Measurements from ENCODE around the gene RBFA.

DNA sequence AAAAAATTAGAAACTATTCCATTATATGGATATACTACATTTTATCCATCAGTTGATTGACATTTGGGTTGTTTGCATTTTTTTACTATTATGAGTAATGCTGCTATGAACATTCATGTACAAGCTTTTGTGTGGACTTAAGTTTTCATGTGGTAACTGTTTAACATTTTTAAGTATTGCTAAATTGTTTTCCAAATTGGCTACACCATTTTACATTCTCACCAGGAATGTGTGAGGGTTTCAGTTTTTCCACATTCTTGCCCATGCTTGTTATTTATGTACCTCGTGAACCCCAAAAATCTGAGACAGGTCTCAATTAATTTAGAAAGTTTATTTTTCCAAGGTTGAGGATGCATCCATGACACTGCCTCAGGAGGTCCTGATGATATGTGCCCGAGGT lies 42.7 kb upstream of the RBFA start:
- TF ChIP-seq NFE2 (CRISPR knock-in tag; IDR thresholded peaks at IDR 0.05): no peak
- TF ChIP-seq, protein P1, sequence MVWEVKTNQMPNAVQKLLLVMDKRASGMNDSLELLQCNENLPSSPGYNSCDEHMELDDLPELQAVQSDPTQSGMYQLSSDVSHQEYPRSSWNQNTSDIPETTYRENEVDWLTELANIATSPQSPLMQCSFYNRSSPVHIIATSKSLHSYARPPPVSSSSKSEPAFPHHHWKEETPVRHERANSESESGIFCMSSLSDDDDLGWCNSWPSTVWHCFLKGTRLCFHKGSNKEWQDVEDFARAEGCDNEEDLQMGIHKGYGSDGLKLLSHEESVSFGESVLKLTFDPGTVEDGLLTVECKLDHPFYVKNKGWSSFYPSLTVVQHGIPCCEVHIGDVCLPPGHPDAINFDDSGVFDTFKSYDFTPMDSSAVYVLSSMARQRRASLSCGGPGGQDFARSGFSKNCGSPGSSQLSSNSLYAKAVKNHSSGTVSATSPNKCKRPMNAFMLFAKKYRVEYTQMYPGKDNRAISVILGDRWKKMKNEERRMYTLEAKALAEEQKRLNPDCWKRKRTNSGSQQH (CRISPR knock-in tag; IDR thresholded peaks at IDR 0.05; ENCODE audit: low read depth): no peak
- TF ChIP-seq, protein P2, sequence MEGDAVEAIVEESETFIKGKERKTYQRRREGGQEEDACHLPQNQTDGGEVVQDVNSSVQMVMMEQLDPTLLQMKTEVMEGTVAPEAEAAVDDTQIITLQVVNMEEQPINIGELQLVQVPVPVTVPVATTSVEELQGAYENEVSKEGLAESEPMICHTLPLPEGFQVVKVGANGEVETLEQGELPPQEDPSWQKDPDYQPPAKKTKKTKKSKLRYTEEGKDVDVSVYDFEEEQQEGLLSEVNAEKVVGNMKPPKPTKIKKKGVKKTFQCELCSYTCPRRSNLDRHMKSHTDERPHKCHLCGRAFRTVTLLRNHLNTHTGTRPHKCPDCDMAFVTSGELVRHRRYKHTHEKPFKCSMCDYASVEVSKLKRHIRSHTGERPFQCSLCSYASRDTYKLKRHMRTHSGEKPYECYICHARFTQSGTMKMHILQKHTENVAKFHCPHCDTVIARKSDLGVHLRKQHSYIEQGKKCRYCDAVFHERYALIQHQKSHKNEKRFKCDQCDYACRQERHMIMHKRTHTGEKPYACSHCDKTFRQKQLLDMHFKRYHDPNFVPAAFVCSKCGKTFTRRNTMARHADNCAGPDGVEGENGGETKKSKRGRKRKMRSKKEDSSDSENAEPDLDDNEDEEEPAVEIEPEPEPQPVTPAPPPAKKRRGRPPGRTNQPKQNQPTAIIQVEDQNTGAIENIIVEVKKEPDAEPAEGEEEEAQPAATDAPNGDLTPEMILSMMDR (CRISPR knock-in tag; IDR thresholded peaks at IDR 0.05): no peak
- TF ChIP-seq, protein P3, sequence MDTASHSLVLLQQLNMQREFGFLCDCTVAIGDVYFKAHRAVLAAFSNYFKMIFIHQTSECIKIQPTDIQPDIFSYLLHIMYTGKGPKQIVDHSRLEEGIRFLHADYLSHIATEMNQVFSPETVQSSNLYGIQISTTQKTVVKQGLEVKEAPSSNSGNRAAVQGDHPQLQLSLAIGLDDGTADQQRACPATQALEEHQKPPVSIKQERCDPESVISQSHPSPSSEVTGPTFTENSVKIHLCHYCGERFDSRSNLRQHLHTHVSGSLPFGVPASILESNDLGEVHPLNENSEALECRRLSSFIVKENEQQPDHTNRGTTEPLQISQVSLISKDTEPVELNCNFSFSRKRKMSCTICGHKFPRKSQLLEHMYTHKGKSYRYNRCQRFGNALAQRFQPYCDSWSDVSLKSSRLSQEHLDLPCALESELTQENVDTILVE (CRISPR knock-in tag; IDR thresholded peaks at IDR 0.05): no peak
- TF ChIP-seq ZNF83 (CRISPR knock-in tag; IDR thresholded peaks at IDR 0.05; ENCODE audit: borderline replicate concordance): no peak
- TF ChIP-seq CBX2 (IDR thresholded peaks at IDR 0.05; ENCODE audit: low read depth, low read length): no peak
- no peak for TF ChIP-seq CBX2 (CRISPR knock-in tag; IDR thresholded peaks at IDR 0.05; ENCODE audit: low read depth)
- TF ChIP-seq ZBTB21 (CRISPR knock-in tag; IDR thresholded peaks at IDR 0.05): no peak
- no peak for TF ChIP-seq TCF12 (IDR thresholded peaks at IDR 0.05)
- no peak for TF ChIP-seq TCF12 (CRISPR knock-in tag; IDR thresholded peaks at IDR 0.05)
- no peak for TF ChIP-seq ZNF329 (CRISPR knock-in tag; IDR thresholded peaks at IDR 0.05; ENCODE audit: low read depth)
- TF ChIP-seq, protein P4, sequence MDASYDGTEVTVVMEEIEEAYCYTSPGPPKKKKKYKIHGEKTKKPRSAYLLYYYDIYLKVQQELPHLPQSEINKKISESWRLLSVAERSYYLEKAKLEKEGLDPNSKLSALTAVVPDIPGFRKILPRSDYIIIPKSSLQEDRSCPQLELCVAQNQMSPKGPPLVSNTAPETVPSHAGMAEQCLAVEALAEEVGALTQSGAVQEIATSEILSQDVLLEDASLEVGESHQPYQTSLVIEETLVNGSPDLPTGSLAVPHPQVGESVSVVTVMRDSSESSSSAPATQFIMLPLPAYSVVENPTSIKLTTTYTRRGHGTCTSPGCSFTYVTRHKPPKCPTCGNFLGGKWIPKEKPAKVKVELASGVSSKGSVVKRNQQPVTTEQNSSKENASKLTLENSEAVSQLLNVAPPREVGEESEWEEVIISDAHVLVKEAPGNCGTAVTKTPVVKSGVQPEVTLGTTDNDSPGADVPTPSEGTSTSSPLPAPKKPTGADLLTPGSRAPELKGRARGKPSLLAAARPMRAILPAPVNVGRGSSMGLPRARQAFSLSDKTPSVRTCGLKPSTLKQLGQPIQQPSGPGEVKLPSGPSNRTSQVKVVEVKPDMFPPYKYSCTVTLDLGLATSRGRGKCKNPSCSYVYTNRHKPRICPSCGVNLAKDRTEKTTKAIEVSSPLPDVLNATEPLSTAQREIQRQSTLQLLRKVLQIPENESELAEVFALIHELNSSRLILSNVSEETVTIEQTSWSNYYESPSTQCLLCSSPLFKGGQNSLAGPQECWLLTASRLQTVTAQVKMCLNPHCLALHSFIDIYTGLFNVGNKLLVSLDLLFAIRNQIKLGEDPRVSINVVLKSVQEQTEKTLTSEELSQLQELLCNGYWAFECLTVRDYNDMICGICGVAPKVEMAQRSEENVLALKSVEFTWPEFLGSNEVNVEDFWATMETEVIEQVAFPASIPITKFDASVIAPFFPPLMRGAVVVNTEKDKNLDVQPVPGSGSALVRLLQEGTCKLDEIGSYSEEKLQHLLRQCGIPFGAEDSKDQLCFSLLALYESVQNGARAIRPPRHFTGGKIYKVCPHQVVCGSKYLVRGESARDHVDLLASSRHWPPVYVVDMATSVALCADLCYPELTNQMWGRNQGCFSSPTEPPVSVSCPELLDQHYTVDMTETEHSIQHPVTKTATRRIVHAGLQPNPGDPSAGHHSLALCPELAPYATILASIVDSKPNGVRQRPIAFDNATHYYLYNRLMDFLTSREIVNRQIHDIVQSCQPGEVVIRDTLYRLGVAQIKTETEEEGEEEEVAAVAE (CRISPR knock-in tag; IDR thresholded peaks at IDR 0.05; ENCODE audit: borderline replicate concordance): no peak
- TF ChIP-seq ZNF224 (CRISPR knock-in tag; IDR thresholded peaks at IDR 0.05): no peak
- no peak for TF ChIP-seq POLR2AphosphoS5 (IDR thresholded peaks at IDR 0.05; ENCODE audit: low read depth, low read length)
- no peak for TF ChIP-seq SRSF4 (IDR thresholded peaks at IDR 0.05; ENCODE audit: low read depth, low read length, poor library complexity, severe bottlenecking)

Data from HepG2 (cell line).